Stomach smooth muscle (tissue), 2 donors: ENCODE results near the gene NEK11.

Source experiments
- H3K27ac ChIP-seq: one replicate; pipeline ENCODE4 v1.7.0; 2013; ENCODE audit warnings: mild to moderate bottlenecking, low read length, inconsistent platforms
- H3K27me3 ChIP-seq, 2 donors: one replicate each; pipeline ENCODE4 v1.7.0; 2013; ENCODE audit warnings: low read length in 2 of 2; ENCODE audit not compliant: insufficient read depth in 2 of 2, control insufficient read depth in 1 of 2
- H3K36me3 ChIP-seq, 2 donors: one replicate each; pipeline ENCODE4 v1.7.0; 2013; ENCODE audit warnings: low read length in 2 of 2; ENCODE audit not compliant: control insufficient read depth in 2 of 2, insufficient read depth in 2 of 2
- H3K4me1 ChIP-seq: one replicate; pipeline ENCODE4 v1.7.0; 2013; ENCODE audit warnings: low read length; ENCODE audit not compliant: control insufficient read depth, insufficient read depth
- H3K4me3 ChIP-seq, 2 donors: one replicate each; pipeline ENCODE4 v1.7.0; 2013; ENCODE audit warnings: low read length in 2 of 2
- H3K9ac ChIP-seq, 2 donors: one replicate each; pipeline ENCODE4 v1.7.0; 2013; ENCODE audit warnings: low read length in 2 of 2, mild to moderate bottlenecking in 1 of 2
- H3K9me3 ChIP-seq, 2 donors: one replicate each; pipeline ENCODE4 v1.7.0; 2013; ENCODE audit warnings: low read length in 2 of 2; ENCODE audit not compliant: control insufficient read depth in 2 of 2
- donor health status: healthy.
- donor health status: Pancreatic carcinoma.

The NEK11 gene

DNA sequence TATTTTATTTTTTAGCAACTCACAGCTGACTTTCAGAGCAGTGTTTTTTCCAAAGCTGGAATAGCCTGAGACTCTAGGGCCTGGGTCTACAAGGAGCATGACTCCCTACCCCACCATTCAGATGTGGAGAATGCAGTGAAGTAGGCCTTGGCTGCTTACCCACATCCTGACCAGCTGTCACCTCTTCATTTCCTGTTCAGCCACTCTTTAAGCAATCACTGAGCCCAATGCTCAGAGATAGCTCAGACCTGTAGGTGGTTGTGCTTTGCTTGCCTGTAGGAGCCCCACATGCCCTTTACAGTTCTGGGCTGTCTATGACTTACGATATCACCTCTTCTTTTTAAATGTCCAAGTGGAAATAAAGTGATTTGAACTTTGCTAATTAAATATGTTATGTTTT lies 148.1 kb downstream of the NEK11 start:
- H3K9me3 ChIP-seq: peaks cover 0 to 3% of the 10 kb centered on the region in 2 donors
- H3K27ac ChIP-seq: no peak overlapping the region
- H3K36me3 ChIP-seq: peaks cover 4 to 6% of the 10 kb centered on the region in 2 donors
- H3K27me3 ChIP-seq: no peaks in the 10 kb centered on the region
- no peaks in the 10 kb centered on the region for H3K4me1 ChIP-seq
- no peak overlapping the region for H3K4me3 ChIP-seq
- no peak overlapping the region for H3K9ac ChIP-seq

DNA sequence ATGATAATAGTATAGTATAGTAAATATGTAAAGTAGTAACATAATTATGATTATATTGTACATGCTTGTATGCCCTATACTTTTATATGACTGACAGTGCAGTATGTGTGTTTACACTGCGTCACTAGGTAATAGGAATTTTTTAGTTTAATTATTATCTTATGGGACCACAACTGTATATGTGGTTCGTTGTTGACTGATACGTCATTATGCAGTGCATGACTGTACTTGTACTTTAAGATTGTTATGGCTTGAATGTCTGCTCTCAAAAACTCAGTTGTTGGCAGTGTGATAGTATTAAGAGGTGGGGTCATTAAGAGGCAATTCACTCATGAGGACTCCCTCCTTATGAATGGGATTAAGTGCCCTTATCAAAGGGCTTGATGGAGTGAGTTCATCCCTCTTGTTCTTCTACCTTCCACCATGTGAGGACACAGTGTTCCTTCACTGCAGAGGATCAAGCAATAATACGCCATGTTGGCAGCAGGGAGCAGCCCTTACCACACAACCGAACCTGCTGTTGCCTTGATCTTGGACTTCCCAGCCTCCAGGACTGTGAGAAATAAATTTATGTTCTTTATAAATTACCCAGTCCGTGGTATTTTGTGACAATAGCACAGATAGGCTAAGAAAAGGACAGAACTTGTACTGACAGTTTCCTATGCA lies 152.2 kb downstream of the NEK11 start:
- H3K9ac ChIP-seq: no peak overlapping the region
- H3K27ac ChIP-seq: no peak overlapping the region
- H3K9me3 ChIP-seq: peaks cover 0 to 5% of the 10 kb centered on the region in 2 donors
- H3K36me3 ChIP-seq: peaks cover 0 to 3% of the 10 kb centered on the region in 2 donors
- H3K4me3 ChIP-seq: no peak overlapping the region
- no peaks in the 10 kb centered on the region for H3K4me1 ChIP-seq
- H3K27me3 ChIP-seq: no peaks in the 10 kb centered on the region

DNA sequence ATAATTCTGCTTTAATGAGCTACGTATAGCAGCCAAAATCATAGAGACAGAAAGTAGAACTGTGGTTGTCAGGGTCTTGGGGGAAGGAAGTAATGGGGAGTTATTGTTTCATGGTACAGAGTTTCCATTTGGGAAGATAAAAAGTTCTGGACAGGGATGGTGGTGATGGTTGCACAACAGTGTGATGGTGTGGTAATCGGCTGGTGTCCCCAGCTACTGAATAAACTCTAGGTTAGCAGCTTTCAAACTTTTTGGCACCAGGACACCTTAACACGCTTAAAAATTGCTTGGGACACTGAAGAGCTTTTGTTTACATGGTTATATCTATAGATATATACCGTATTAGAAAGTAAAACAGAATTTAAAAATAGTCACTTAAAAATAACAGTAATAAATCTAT lies 166.0 kb downstream of the NEK11 start:
- Histone ChIP-seq H3K27ac (no peak overlapping the region), H3K36me3 (peaks cover 0 to 3% of the 10 kb centered on the region in 2 donors), H3K27me3 (no peaks in the 10 kb centered on the region), H3K4me1 (no peaks in the 10 kb centered on the region), H3K9me3 (no peaks in the 10 kb centered on the region), H3K4me3 (no peak overlapping the region), H3K9ac (no peak overlapping the region)

DNA sequence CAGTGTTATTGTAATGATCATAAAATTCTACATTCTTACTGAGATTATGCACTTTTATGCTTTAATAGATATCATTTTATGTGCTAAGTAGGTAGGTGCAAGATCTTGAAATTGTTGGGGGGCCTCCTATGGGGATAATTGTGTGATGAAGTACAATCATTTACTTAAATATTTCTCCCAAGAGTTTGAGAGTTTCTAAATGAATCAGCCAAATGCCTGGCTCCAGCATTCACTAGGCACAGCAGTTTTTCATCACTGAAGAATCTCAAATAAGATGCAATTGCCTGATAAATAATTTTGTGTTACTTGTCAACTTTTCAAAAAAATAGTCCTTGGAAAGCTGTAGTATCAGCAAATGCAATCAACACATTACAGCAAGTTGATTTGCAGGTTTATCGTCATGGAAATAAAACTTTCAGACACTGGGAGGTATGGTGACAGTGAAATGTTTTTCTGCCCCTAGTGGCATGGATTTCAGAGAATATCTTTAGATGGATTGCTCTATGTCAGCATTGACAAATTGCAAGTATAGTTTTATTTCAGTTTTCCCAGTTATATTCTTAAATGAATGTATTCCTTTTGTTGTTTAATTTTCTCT lies 167.1 kb downstream of the NEK11 start:
- no peaks in the 10 kb centered on the region for H3K36me3 ChIP-seq
- no peaks in the 10 kb centered on the region for H3K9me3 ChIP-seq
- H3K27me3 ChIP-seq: no peaks in the 10 kb centered on the region
- no peak overlapping the region for H3K27ac ChIP-seq
- H3K4me3 ChIP-seq: no peak overlapping the region
- no peaks in the 10 kb centered on the region for H3K4me1 ChIP-seq
- H3K9ac ChIP-seq: no peak overlapping the region

DNA sequence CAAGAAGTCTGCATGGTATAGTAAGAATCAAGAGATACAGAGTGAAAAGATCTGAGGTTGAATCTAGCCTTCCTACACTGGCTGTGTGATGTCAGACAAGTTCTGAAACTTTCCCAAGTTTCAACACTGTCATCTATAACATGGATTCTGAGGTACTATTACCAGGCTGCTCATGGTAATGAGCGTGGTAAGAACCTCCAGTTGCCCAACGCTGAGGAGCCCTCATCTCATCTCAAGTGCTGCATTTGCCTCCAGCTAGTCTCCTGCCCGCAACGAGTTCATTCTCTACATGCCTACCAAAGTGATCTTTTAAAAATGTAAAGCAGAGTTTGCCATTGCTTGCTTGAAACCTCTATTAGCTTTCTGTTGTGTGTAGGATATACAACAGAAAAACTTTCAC lies 168.1 kb downstream of the NEK11 start:
- H3K9me3 ChIP-seq: no peaks in the 10 kb centered on the region
- H3K27ac ChIP-seq: no peak overlapping the region
- H3K4me1 ChIP-seq: no peaks in the 10 kb centered on the region
- H3K27me3 ChIP-seq: no peaks in the 10 kb centered on the region
- H3K36me3 ChIP-seq: no peaks in the 10 kb centered on the region
- H3K4me3 ChIP-seq: no peak overlapping the region
- H3K9ac ChIP-seq: no peak overlapping the region

DNA sequence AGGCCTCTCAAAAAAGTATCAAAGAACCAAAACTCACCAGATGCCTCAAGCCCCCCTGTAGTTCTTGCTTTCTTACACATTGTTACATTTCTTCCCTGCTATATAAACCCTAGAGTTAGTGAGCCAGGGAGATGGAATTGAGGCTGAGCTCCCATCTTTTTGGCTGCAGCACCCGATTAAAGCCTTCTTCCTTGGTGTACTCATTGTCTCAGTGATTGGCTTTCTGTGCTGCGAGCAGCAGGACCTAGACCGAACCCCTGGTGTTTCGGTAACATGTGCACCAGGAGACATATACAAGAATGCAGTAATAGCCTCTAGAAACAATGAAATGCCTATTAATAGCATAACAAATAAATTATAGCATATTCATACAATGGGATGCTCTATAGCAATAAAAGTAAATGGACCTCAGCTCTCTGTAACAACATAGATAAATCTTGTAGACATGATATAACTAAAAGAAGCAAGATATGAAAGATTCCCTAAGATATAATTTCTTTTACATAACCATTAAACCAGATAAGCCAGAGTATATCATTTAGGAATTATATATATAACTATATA lies 174.0 kb downstream of the NEK11 start:
- Histone ChIP-seq H3K27me3 (no peaks in the 10 kb centered on the region), H3K36me3 (no peaks in the 10 kb centered on the region), H3K9me3 (peaks cover 0 to 4% of the 10 kb centered on the region in 2 donors), H3K4me3 (no peak overlapping the region), H3K4me1 (no peaks in the 10 kb centered on the region), H3K9ac (no peak overlapping the region), H3K27ac (no peak overlapping the region)

DNA sequence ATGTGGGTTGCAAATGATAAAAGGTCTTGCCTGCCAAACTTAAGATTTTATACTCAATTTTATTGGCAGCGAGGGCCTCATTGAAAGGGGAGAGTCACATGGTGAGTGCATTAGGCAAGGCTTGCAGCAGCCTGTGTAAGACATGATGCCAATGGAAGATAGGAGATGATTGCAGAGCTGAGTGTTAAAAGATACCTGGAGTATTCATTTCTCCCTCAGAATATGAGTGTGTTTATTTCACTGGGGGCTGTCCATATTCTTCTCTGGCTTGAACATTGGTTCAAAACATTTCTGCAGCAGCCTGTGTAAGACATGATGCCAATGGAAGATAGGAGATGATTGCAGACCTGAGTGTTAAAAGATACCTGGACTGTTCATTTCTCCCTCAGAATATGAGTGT lies 189.7 kb downstream of the NEK11 start:
- Histone ChIP-seq H3K4me1 (no peaks in the 10 kb centered on the region), H3K36me3 (no peaks in the 10 kb centered on the region), H3K27ac (no peak overlapping the region), H3K27me3 (no peaks in the 10 kb centered on the region), H3K4me3 (no peak overlapping the region), H3K9me3 (no peaks in the 10 kb centered on the region), H3K9ac (no peak overlapping the region)

DNA sequence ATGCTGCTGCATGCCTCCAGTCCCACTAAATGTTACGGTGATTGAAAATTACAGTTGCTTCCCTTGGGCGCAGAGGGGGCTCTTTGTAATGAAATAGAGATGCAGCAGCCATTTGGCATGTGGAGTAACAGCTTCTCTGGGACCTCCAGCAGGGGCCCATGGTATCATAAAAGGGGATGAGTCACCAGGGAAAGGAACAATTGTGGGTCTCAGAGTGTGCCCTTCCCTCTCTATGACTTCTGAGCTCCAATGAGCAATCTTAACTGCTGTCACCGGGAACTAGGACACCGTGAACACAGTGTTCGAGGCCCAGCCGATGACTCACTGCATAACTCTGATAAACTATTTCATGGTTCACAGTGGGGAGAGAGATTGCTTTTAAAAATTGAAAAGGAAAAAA lies 190.1 kb downstream of the NEK11 start:
- H3K36me3 ChIP-seq: no peaks in the 10 kb centered on the region
- no peak overlapping the region for H3K27ac ChIP-seq
- no peaks in the 10 kb centered on the region for H3K9me3 ChIP-seq
- H3K9ac ChIP-seq: no peak overlapping the region
- H3K27me3 ChIP-seq: no peaks in the 10 kb centered on the region
- no peaks in the 10 kb centered on the region for H3K4me1 ChIP-seq
- H3K4me3 ChIP-seq: no peak overlapping the region

DNA sequence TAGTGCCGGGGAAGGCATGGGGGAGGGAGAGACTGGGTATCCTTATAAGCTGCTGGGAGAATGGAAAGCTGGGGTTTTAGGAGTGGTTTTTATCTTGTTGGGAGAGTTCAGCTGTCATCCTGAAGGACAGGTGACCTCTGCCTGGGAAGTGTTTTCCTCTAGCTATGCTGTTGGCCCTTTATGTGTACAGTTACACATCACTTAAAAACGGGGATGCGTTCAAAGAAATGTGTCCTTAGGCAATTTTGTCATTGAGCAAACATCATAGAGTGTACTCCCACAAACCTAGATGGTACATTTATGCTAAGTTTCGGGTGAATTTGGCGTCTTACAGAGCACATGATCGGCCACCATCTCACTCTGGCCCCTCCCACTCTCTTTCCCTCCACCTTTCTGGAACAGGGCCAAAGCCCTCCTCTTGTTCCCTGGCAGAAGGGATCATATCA lies 190.6 kb downstream of the NEK11 start:
- H3K36me3 ChIP-seq: no peaks in the 10 kb centered on the region
- H3K4me1 ChIP-seq: no peaks in the 10 kb centered on the region
- H3K9me3 ChIP-seq: no peaks in the 10 kb centered on the region
- H3K27me3 ChIP-seq: no peaks in the 10 kb centered on the region
- no peak overlapping the region for H3K4me3 ChIP-seq
- H3K9ac ChIP-seq: no peak overlapping the region
- H3K27ac ChIP-seq: no peak overlapping the region

DNA sequence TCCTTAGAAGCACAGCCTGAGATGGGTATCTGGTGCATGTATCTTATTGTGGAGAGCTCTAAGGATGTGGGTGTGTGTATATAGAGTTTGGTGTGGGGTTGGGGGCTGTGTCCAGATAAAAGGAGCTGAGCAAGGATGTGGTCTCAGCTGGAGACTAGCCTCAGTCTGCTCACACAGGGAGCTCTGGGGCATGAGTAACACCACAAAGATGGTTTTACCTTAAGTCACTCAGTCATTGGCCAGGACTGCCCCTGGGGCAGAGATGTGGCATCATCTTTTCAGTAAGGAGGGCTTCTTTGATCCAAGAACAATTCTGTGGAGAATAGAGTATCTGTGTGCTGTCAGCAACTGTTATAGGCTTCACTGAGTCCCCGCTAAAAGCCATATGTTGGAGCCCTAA lies 191.5 kb downstream of the NEK11 start:
- Histone ChIP-seq H3K4me1 (no peaks in the 10 kb centered on the region), H3K36me3 (no peaks in the 10 kb centered on the region), H3K9ac (no peak overlapping the region), H3K4me3 (no peak overlapping the region), H3K9me3 (no peaks in the 10 kb centered on the region), H3K27me3 (no peaks in the 10 kb centered on the region), H3K27ac (no peak overlapping the region)

DNA sequence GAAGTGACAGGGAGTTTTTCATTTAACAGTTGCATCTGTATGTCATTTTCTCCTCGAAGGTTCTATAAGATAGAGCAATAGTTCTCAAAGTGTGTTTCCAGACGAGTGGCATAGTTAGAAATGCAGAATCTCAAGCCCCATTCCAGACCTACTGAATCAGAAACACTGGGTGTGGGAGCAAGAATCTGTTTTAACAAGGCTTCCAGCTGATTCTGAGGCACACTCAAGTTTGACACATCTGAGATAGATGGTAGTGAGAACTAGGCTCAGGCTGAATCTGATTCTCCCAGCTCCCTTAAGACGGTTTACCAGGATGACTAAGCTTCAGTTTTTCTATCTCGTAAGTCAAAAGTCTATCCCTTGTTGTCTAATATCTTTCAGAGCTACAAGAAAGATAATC lies 195.1 kb downstream of the NEK11 start:
- H3K4me1 ChIP-seq: no peaks in the 10 kb centered on the region
- H3K27me3 ChIP-seq: no peaks in the 10 kb centered on the region
- H3K27ac ChIP-seq: no peak overlapping the region
- H3K9me3 ChIP-seq: no peaks in the 10 kb centered on the region
- no peaks in the 10 kb centered on the region for H3K36me3 ChIP-seq
- H3K4me3 ChIP-seq: no peak overlapping the region
- H3K9ac ChIP-seq: no peak overlapping the region
